Mesothelial cell of epicardium (in vitro differentiated cells): ENCODE measurements around the gene FOXC1. TPM values are rescaled to one million over a fixed set of nuclear protein-coding genes. Genes with fewer than 3 reads are reported as not detected.
A peak's percentile ranks its signal among the peaks of the same experiment; 100 is the strongest.

Experiments
- DNase-seq, 2 experiments: peaks; one replicate each; pipeline ENCODE4 v3.0.0; 2021; ENCODE audit warnings: low spot score in 2 of 2; ENCODE audit not compliant: unreplicated experiment in 2 of 2
- H3K27ac Mint-ChIP-seq: 2 replicates; pipeline ENCODE4 v1.8.0; 2021; ENCODE audit warnings: mixed read lengths
- H3K27me3 Mint-ChIP-seq: 2 replicates; pipeline ENCODE4 v1.8.0; 2021; ENCODE audit warnings: low read depth, mixed read lengths
- H3K36me3 Mint-ChIP-seq: 2 replicates; pipeline ENCODE4 v1.8.0; 2021; ENCODE audit warnings: mixed read lengths
- H3K4me1 Mint-ChIP-seq: 2 replicates; pipeline ENCODE4 v1.8.0; 2021; ENCODE audit warnings: mixed read lengths
- H3K4me3 Mint-ChIP-seq: 2 replicates; pipeline ENCODE4 v1.8.0; 2021; ENCODE audit warnings: mild to moderate bottlenecking, moderate library complexity, mixed read lengths
- H3K9me3 Mint-ChIP-seq: 2 replicates; pipeline ENCODE4 v1.8.0; 2021; ENCODE audit warnings: mixed read lengths
- total RNA-seq: library from RNA; stranded (reverse); gene quantifications from 3 replicates; pipeline ENCODE4 v1.2.1, GENCODE V29; 2021
- TF ChIP-seq, protein P1 (sequence below): fragments of 200-600 bp; sonication (generic); IDR thresholded peaks from one replicate; pipeline ENCODE4 v1.5.0; 2021; ENCODE audit warnings: antibody characterized with exemption; ENCODE audit not compliant: unreplicated experiment

FOXC1 gene
- total RNA-seq, 1 donor from 2014 or later = 50.5 TPM

GRCh38 chr6:1570848-1571247, 38.9 kb upstream of the FOXC1 start:
- Mint-ChIP-seq H3K27me3 (no peaks in the 10 kb centered on the region), H3K9me3 (peaks cover 33% of the 10 kb centered on the region), H3K4me3 (no peak overlapping the region), H3K27ac (no peak overlapping the region), H3K36me3 (peaks cover 9% of the 10 kb centered on the region), H3K4me1 (peaks cover 23% of the 10 kb centered on the region)
- no peak for DNase-seq
- TF ChIP-seq, protein P1, sequence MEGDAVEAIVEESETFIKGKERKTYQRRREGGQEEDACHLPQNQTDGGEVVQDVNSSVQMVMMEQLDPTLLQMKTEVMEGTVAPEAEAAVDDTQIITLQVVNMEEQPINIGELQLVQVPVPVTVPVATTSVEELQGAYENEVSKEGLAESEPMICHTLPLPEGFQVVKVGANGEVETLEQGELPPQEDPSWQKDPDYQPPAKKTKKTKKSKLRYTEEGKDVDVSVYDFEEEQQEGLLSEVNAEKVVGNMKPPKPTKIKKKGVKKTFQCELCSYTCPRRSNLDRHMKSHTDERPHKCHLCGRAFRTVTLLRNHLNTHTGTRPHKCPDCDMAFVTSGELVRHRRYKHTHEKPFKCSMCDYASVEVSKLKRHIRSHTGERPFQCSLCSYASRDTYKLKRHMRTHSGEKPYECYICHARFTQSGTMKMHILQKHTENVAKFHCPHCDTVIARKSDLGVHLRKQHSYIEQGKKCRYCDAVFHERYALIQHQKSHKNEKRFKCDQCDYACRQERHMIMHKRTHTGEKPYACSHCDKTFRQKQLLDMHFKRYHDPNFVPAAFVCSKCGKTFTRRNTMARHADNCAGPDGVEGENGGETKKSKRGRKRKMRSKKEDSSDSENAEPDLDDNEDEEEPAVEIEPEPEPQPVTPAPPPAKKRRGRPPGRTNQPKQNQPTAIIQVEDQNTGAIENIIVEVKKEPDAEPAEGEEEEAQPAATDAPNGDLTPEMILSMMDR = no peak

GRCh38 chr6:1572892-1573291, 36.8 kb upstream of the FOXC1 start:
- TF ChIP-seq, protein P1 = no peak
- H3K27ac Mint-ChIP-seq = no peak overlapping the region
- no peak for DNase-seq
- peaks cover 9% of the 10 kb centered on the region for H3K36me3 Mint-ChIP-seq
- peaks cover 23% of the 10 kb centered on the region for H3K4me1 Mint-ChIP-seq
- peaks cover 33% of the 10 kb centered on the region for H3K9me3 Mint-ChIP-seq
- no peaks in the 10 kb centered on the region for H3K27me3 Mint-ChIP-seq
- H3K4me3 Mint-ChIP-seq = no peak overlapping the region

DNA sequence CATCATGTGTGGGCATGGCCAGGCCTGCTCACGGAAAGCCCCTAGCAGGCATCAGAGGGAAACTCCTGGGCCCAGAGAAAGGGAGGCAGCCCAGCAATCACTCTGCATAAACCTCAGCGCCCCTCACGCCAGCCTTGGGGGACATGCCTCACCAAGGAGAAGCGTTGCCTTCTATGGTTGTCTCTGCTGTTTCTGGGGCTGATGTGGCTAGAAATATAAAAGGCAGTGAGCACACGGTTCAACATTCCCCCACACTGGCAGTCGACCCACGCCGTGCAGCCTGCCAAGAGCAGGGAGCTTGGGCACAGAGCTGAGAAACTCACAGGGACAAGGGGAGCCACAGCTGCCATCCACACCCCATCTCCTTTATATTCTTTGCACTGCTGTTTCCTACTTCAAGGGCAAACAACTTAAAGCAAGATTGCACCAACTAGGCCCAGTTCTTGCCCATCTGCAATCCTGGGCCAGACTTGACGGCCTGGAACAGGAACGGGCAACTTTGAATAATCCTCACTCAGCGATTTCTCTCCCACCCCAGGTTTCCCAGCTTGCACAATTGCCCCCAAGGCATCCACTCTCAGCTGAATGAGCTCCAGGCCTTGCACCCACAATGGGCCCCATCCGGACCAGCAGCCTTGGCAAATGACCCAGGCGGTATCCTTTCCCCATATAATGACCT, 35.5 kb upstream of the FOXC1 start:
- no peak overlapping the region for H3K4me3 Mint-ChIP-seq
- DNase-seq = no peak
- TF ChIP-seq, protein P1 = no peak

DNA sequence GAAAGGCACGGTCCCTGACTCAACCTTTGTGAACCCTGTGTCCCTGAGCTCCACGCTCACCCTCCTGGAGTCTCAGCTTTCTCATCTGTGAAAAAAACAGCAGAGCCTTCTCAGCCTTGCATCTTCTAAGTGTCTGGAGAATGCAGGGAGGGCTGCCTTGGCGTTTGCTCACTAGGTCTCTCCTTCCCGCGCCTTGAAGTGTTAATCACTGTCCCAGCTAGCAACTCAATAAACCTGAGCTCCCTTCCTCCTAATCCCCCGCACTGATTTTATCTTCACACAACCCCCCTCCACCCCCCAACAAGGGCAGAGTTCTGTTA, 34.9 kb upstream of the FOXC1 start:
- Mint-ChIP-seq H3K27ac (peak overlapping the region; percentile 70), H3K27me3 (no peaks in the 10 kb centered on the region), H3K4me1 (peaks cover 23% of the 10 kb centered on the region), H3K4me3 (peak overlapping the region; percentile 10), H3K36me3 (peaks cover 4% of the 10 kb centered on the region), H3K9me3 (peaks cover 22% of the 10 kb centered on the region)
- no peak for DNase-seq
- TF ChIP-seq, protein P1 = no peak

More for the DNA sequence above, 35.5 kb upstream of the FOXC1 start:
- Mint-ChIP-seq H3K9me3 (peaks cover 22% of the 10 kb centered on the region), H3K4me1 (peaks cover 23% of the 10 kb centered on the region), H3K36me3 (peaks cover 4% of the 10 kb centered on the region), H3K27me3 (no peaks in the 10 kb centered on the region), H3K27ac (no peak overlapping the region)

GRCh38 chr6:1575210-1576041, 34.3 kb upstream of the FOXC1 start:
- no peaks in the 10 kb centered on the region for H3K27me3 Mint-ChIP-seq
- DNase-seq = no peak
- peak overlapping the region; percentile 15 for H3K4me3 Mint-ChIP-seq
- H3K36me3 Mint-ChIP-seq = peaks cover 4% of the 10 kb centered on the region
- peak overlapping the region; percentile 70 for H3K27ac Mint-ChIP-seq
- peaks cover 23% of the 10 kb centered on the region for H3K4me1 Mint-ChIP-seq
- TF ChIP-seq, protein P1 = no peak
- H3K9me3 Mint-ChIP-seq = peaks cover 17% of the 10 kb centered on the region
